T-helper 9 cell (primary cell): ENCODE results near the gene CYP27A1.
"Not testable (repeated sequence)": the region's sequence is repeated elsewhere in the genome, so short reads cannot be mapped to it uniquely, and the experiment has no call there.

Experiments used
- DNase-seq: peaks from one replicate; pipeline ENCODE4 v3.0.0-alpha.2; 2020
- total RNA-seq, 2 donors: gene quantifications; one replicate each; lab custom pipeline; 2026; lab: John Stamatoyannopoulos, UW

CYP27A1 gene
- 0.07 to 0.24 reads per million in 2 donors for total RNA-seq

GRCh38 chr2:218781691-218782527, at the start of gene CYP27A1:
Gene CYP27A1 (plus strand): TSS chr2:218782147. CDS start chr2:218782183, 36 bp downstream.
- DNase-seq: no peak

- no peak for DNase-seq
These were observed 49.2 kb upstream of the CYP27A1 start for GRCh38 chr2:218732761-218733158.

GRCh38 chr2:218733171-218734021, 48.6 kb upstream of the CYP27A1 start:
- DNase-seq: no peak

- DNase-seq: no peak
These were observed 47.6 kb upstream of the CYP27A1 start for GRCh38 chr2:218734190-218734975.

GRCh38 chr2:218736531-218736930, 45.4 kb upstream of the CYP27A1 start:
- DNase-seq: no peak

- DNase-seq: no peak
These were observed 38.9 kb upstream of the CYP27A1 start for GRCh38 chr2:218743068-218743467.

- DNase-seq: no peak
These were observed 37.3 kb upstream of the CYP27A1 start for GRCh38 chr2:218744615-218745014.

- DNase-seq: no peak
These were observed 36.8 kb upstream of the CYP27A1 start for GRCh38 chr2:218745160-218745558.

GRCh38 chr2:218745559-218746469, 36.1 kb upstream of the CYP27A1 start:
- DNase-seq: no peak

GRCh38 chr2:218746470-218746795, 35.5 kb upstream of the CYP27A1 start:
- no peak for DNase-seq

- no peak for DNase-seq
These were observed 35.0 kb upstream of the CYP27A1 start for GRCh38 chr2:218746960-218747359.

- no peak for DNase-seq
These were observed 33.1 kb upstream of the CYP27A1 start for GRCh38 chr2:218748741-218749441.

- DNase-seq: no peak
These were observed 27.7 kb upstream of the CYP27A1 start for GRCh38 chr2:218754201-218754600.

- no peak for DNase-seq
These were observed 27.2 kb upstream of the CYP27A1 start for GRCh38 chr2:218754781-218755180.

- DNase-seq: no peak
These were observed 26.8 kb upstream of the CYP27A1 start for GRCh38 chr2:218755198-218755566.

GRCh38 chr2:218755567-218756404, 26.2 kb upstream of the CYP27A1 start:
- DNase-seq: no peak

GRCh38 chr2:218756599-218757377, 25.2 kb upstream of the CYP27A1 start:
- DNase-seq: no peak

GRCh38 chr2:218761795-218762194, 20.2 kb upstream of the CYP27A1 start:
- DNase-seq: no peak

GRCh38 chr2:218772759-218773158, 9.2 kb upstream of the CYP27A1 start:
- not testable (repeated sequence) for DNase-seq

GRCh38 chr2:218773881-218774280, 8.1 kb upstream of the CYP27A1 start:
- DNase-seq: no peak
